Liver (tissue), 9 donors: ENCODE measurements around the gene RSPH6A. TPM values are rescaled to one million over a fixed set of nuclear protein-coding genes. Genes with fewer than 3 reads are reported as not detected.

Experiments used
- DNase-seq: peaks from one replicate; pipeline ENCODE4 v3.0.0-alpha.2; 2017; ENCODE audit warnings: low spot score
- H3K27ac ChIP-seq, 2 donors: one replicate each; pipeline ENCODE4 v1.7.0; 2013; ENCODE audit warnings: inconsistent platforms in 2 of 2, low read length in 2 of 2, control low read depth in 1 of 2, low read depth in 1 of 2, mild to moderate bottlenecking in 1 of 2
- H3K27me3 ChIP-seq, 4 donors: one replicate each; pipeline versions ENCODE4 v1.6.1 to v1.7.0; 2013; ENCODE audit warnings: low read length in 3 of 4, inconsistent platforms in 1 of 4, mild to moderate bottlenecking in 1 of 4, moderate library complexity in 1 of 4; ENCODE audit not compliant: control insufficient read depth in 4 of 4, insufficient read depth in 4 of 4
- H3K36me3 ChIP-seq, 4 donors: one replicate each; pipeline versions ENCODE4 v1.6.1 to v1.7.0; 2013; ENCODE audit warnings: low read length in 3 of 4, mild to moderate bottlenecking in 3 of 4, low read depth in 1 of 4, moderate library complexity in 1 of 4; ENCODE audit not compliant: control insufficient read depth in 4 of 4, insufficient read depth in 3 of 4
- H3K4me1 ChIP-seq, 4 donors: one replicate each; pipeline versions ENCODE4 v1.6.1 to v1.7.0; 2013; ENCODE audit warnings: low read length in 3 of 4, mild to moderate bottlenecking in 3 of 4, moderate library complexity in 1 of 4; ENCODE audit not compliant: control insufficient read depth in 4 of 4, insufficient read depth in 4 of 4
- H3K4me3 ChIP-seq, 3 donors: one replicate each; pipeline versions ENCODE4 v1.6.1 to v1.7.0; 2013; ENCODE audit warnings: low read length in 3 of 3, control low read depth in 1 of 3, low read depth in 1 of 3, mild to moderate bottlenecking in 1 of 3
- H3K9ac ChIP-seq, 2 donors: one replicate each; pipeline ENCODE4 v1.7.0; 2013; ENCODE audit warnings: low read length in 2 of 2, mild to moderate bottlenecking in 2 of 2, moderate library complexity in 2 of 2, control low read depth in 1 of 2, low read depth in 1 of 2
- H3K9me3 ChIP-seq, 4 donors: one replicate each; pipeline versions ENCODE4 v1.6.1 to v1.7.0; 2013; ENCODE audit warnings: low read length in 3 of 4; ENCODE audit not compliant: control insufficient read depth in 4 of 4
- ATF3 ChIP-seq: IDR thresholded peaks from 2 replicates; pipeline ENCODE4 v1.6.1; 2016; ENCODE audit warnings: antibody characterized with exemption
- CTCF ChIP-seq: fragments of 150-350 bp; IDR thresholded peaks from 2 replicates; pipeline ENCODE4 v1.5.1; 2017; ENCODE audit warnings: improper control_type of control experiment, low read depth, low read length; ENCODE audit not compliant: missing input control
- EGR1 ChIP-seq, 2 donors: IDR thresholded peaks; 2 replicates each; pipeline ENCODE4 v1.6.1; 2016 to 2018; ENCODE audit warnings: antibody characterized with exemption in 2 of 2, low read depth in 2 of 2
- FOXA1 ChIP-seq: IDR thresholded peaks from 2 replicates; pipeline ENCODE4 v1.6.1; 2016; ENCODE audit warnings: antibody characterized with exemption
- FOXA2 ChIP-seq: IDR thresholded peaks from 2 replicates; pipeline ENCODE4 v1.6.1; 2016; ENCODE audit warnings: antibody characterized with exemption
- GABPA ChIP-seq, 2 donors: IDR thresholded peaks in 1 of 2; conservative IDR thresholded peaks in 1 of 2; 2 replicates each; pipeline ENCODE4 v1.6.1; 2016; ENCODE audit warnings: antibody characterized with exemption in 2 of 2, mild to moderate bottlenecking in 1 of 2, moderate library complexity in 1 of 2
- HNF4A ChIP-seq, 2 donors: conservative IDR thresholded peaks; 2 replicates each; pipeline ENCODE4 v1.6.1; 2016; ENCODE audit warnings: antibody characterized with exemption in 2 of 2, mild to moderate bottlenecking in 2 of 2
- HNF4G ChIP-seq: IDR thresholded peaks from 2 replicates; pipeline ENCODE4 v1.6.1; 2016; ENCODE audit warnings: antibody characterized with exemption
- JUND ChIP-seq, 2 donors: IDR thresholded peaks; 2 replicates each; pipeline ENCODE4 v1.6.1; 2016; ENCODE audit warnings: antibody characterized with exemption in 2 of 2
- MAX ChIP-seq: IDR thresholded peaks from 2 replicates; pipeline ENCODE4 v1.6.1; 2016; ENCODE audit warnings: antibody characterized with exemption
- NR2F2 ChIP-seq: IDR thresholded peaks from 2 replicates; pipeline ENCODE4 v1.6.1; 2016; ENCODE audit warnings: antibody characterized with exemption
- RAD21 ChIP-seq, 2 donors: IDR thresholded peaks; 2 replicates each; pipeline ENCODE4 v1.6.1; 2016; ENCODE audit warnings: antibody characterized with exemption in 2 of 2, mild to moderate bottlenecking in 2 of 2
- REST ChIP-seq: IDR thresholded peaks from 2 replicates; pipeline ENCODE4 v1.6.1; 2016; ENCODE audit warnings: antibody characterized with exemption, mild to moderate bottlenecking
- RXRA ChIP-seq, 2 donors: IDR thresholded peaks; 2 replicates each; pipeline ENCODE4 v1.6.1; 2017 to 2018; ENCODE audit warnings: antibody characterized with exemption in 2 of 2, mild to moderate bottlenecking in 1 of 2
- TAF1 ChIP-seq: conservative IDR thresholded peaks from 2 replicates; pipeline ENCODE4 v1.6.1; 2016; ENCODE audit warnings: antibody characterized with exemption, mild to moderate bottlenecking
- ZBTB33 ChIP-seq: IDR thresholded peaks from 2 replicates; pipeline ENCODE4 v1.6.1; 2016; ENCODE audit warnings: antibody characterized with exemption
- WGBS: extraction: QIAGEN DNeasy Blood & Tissue Kit; methylation state at CpG from one replicate; pipeline ENCODE4 v1.1.7; 2013; 5-methylcytosine and 5-hydroxymethylcytosine counted together
- polyA plus RNA-seq, 2 donors: library from polyadenylated mRNA; stranded (reverse) in 1 of 2; unstranded in 1 of 2; fragments of 200-250 nt in 1 of 2; fragments of >200 nt in 1 of 2; fragmentation: Nextera tagmentation in 1 of 2; extraction: Ambion mirVana in 1 of 2; gene quantifications; one replicate each; pipeline versions ENCODE4 v1.2.1 to v1.2.3, GENCODE V29; 2013 to 2015
- total RNA-seq, 2 donors: library from RNA; depleted of rRNA; stranded (reverse); fragments of >200 nt; gene quantifications; one replicate each; pipeline ENCODE4 v1.2.3, GENCODE V29; 2014
- donor health status: healthy.
- donor health status: healthy.
- donor health status: healthy.
- donor health status: healthy.
- donor health status: healthy.

Gene RSPH6A
- total and polyA plus RNA-seq, 4 donors: 0.08 TPM; not detected in 3

- WGBS: 82% methylated on average over 19 of the region's 19 CpGs
- Histone ChIP-seq H3K36me3 (peaks cover 5 to 34% (median 9%) of the 10 kb centered on the region in 4 donors), H3K27ac (no peak overlapping the region), H3K27me3 (no peaks in the 10 kb centered on the region), H3K9me3 (no peaks in the 10 kb centered on the region), H3K4me1 (peaks cover 0 to 7% (median 0%) of the 10 kb centered on the region in 4 donors), H3K4me3 (no peak overlapping the region), H3K9ac (no peak overlapping the region)
- DNase-seq: no peak
- TF ChIP-seq RXRA (IDR thresholded peaks at IDR 0.05): no peak
- no peak for TF ChIP-seq FOXA1
- no peak for TF ChIP-seq MAX
- TF ChIP-seq HNF4A (conservative IDR thresholded peaks at IDR 0.05): no peak
- TF ChIP-seq ZBTB33: no peak
- TF ChIP-seq FOXA2: no peak
- TF ChIP-seq TAF1: no peak
- TF ChIP-seq HNF4G: no peak
- TF ChIP-seq JUND (IDR thresholded peaks at IDR 0.05): no peak
- no peak for TF ChIP-seq REST
- no peak for TF ChIP-seq CTCF
- no peak for TF ChIP-seq EGR1 (IDR thresholded peaks at IDR 0.05; ENCODE audit: low read depth in 2 of 2)
- no peak for TF ChIP-seq ATF3
- TF ChIP-seq RAD21 (IDR thresholded peaks at IDR 0.05): no peak
Observed at GRCh38 chr19:45817725-45818301, 2.7 kb upstream of the RSPH6A start.

GRCh38 chr19:45817010-45817724 is 2.1 kb upstream of the RSPH6A start:
- TF ChIP-seq CTCF (peak; percentile 98), GABPA (IDR thresholded peaks at IDR 0.05 in 1 of 2, conservative IDR thresholded peaks at IDR 0.05 in 1 of 2) (no peak), RXRA (IDR thresholded peaks at IDR 0.05) (peak in 1 of 2 donors; percentile 50), NR2F2 (peak; percentile 59), JUND (IDR thresholded peaks at IDR 0.05) (no peak), RAD21 (IDR thresholded peaks at IDR 0.05) (peak; percentile 88 to 90)
- no peaks in the 10 kb centered on the region for H3K27me3 ChIP-seq
- WGBS: 22% methylated on average over 24 of the region's 24 CpGs
- DNase-seq: peak; percentile 97
- peaks cover 0 to 7% (median 0%) of the 10 kb centered on the region in 4 donors for H3K4me1 ChIP-seq
- H3K4me3 ChIP-seq: no peak overlapping the region
- H3K9me3 ChIP-seq: no peaks in the 10 kb centered on the region
- H3K36me3 ChIP-seq: peaks cover 3 to 28% (median 8%) of the 10 kb centered on the region in 4 donors
- no peak overlapping the region for H3K27ac ChIP-seq
- no peak overlapping the region for H3K9ac ChIP-seq
